Measurements from ENCODE around the gene TRPV6.
A peak's percentile ranks its signal among the peaks of the same experiment; 100 is the strongest.

Gene TRPV6

GRCh38 chr7:142882338-142882678 is 3.2 kb downstream of the TRPV6 start:
- no peak for DNase-seq

DNA sequence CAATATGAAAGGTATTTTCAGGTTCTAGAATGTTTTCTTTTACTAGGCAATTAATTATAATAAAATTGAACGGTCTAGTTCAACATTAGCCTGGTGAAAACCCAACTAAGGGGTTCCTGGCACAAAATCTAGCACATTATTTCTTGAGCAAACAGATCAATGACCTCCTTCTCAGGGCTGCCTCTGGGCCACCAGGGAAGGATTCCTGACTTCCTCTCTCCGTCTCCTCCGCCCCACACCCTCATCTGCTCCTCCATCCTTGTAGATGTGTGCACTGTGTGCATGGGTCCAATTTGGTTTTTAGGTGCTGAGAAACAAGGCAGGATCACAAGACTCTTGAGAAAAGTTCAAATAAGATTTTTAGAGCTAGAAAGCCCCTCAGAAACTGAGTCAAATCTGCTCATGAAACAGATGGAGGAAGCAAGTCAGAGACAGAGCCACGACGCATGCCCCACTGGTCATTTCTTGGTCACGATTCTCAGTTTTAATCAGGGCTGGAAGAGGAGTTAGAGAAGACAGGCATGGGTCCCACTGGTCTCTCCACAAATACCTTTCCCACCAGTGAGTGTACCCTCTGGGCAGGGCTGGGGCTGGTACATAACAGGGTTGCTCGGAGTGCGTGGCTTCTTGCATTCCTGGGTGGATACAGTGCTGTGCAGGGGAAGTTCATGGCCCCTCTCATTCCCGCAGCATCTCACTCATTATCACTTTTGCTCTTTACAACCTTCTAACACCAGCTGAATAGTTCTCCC is 3.8 kb downstream of the TRPV6 start:
- no peak for DNase-seq

GRCh38 chr7:142880876-142881505 is 4.6 kb downstream of the TRPV6 start:
- DNase-seq: peak; percentile 37

DNA sequence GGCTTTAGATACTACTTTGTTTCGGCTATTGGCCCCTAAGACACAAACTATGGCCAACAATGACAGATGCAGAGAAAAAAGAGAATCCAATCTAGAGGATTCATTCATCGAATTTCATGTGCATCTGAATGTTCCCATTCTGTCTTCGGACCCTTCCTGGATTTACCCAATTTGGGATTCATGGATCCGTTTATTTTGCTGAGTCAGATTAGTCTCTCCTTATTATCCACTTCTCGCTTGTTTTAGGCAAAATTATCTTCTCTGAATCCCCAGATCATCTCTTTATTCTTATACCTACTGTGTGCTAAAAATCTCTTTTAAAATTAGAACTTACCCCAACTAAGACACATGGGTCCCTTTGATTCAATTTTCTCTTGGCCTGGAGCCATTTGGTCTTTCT is 6.5 kb downstream of the TRPV6 start:
- no peak for DNase-seq

DNA sequence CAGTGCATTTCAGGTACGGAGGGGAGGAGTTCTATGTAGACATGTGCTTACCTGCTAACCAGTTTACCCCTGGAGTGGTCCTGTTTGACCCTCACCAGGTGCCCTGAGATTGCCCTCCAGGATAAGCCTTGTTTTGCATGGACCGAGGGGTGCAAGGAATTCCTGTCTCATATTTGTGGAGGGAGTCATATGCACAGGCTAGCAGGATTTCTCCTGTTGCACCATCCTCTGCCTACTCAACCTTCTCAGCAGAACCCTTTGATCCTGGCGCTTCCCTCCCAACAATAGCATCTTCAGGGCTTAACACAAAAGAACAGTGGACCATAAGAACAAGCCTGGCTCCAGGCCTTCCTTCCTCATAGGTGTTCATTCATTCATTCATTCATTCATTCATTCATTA is 7.2 kb downstream of the TRPV6 start:
- no peak for DNase-seq

- no peak for DNase-seq
Observed at GRCh38 chr7:142876991-142877910, 8.3 kb downstream of the TRPV6 start.

DNA sequence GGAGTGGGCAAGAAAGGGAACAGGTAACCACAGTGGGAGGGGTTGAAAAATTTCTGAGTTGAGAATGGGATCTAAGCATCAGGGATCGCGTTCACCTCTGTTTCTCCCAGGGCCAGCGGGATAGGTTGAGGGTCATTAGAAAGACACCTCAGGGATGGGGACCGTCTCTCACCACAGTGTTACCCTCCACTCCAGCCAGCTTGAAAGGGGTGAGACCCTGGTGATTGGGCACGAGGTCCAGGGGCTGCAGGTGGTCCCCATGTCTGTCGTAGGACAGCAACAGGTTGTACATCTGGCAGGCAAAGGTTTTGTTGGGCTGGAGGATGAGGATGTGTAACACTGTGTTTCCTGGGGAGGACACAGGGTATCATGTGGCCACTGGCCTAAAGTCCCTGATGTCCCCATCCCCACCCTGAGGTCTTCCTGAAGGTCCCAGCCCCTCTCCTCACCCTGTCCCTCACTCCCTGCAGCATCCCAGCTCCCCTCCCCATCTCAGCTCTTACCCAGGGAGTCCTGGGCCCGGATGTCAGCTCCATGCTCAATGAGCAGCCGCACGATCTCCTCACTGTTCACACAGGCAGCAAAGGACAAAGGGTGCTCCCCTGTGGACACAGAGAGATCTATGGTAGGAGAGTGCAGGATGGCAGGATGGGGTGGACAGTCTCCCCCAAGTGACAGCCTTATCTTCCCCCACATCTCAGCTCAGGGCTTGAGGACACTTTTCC is 9.1 kb downstream of the TRPV6 start:
- no peak for DNase-seq

DNA sequence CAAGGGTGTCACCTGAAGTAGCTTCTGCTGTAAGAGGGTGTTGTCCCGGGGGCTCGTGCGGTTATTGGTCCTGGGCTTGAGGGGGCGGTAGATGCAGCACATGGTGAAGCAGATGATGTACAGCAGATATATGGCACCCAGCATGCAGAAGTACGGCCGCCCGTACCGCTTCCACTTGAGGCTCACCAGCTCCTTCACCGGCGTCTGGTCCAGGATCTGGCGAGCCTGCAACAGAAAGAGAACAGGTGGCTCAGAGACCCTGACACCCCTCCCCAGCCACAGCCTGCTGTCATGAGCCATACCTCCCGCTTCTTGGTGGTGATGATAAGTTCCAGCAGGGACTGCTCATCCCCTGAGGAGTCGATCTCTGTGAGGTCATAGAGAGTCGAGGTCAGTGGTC is 10.1 kb downstream of the TRPV6 start:
- no peak for DNase-seq

GRCh38 chr7:142874837-142875236 is 10.7 kb downstream of the TRPV6 start:
- DNase-seq: no peak

GRCh38 chr7:142874409-142874808 is 11.1 kb downstream of the TRPV6 start:
- DNase-seq: no peak

- no peak for DNase-seq
Observed at GRCh38 chr7:142873871-142874270, 11.7 kb downstream of the TRPV6 start.

GRCh38 chr7:142873281-142873784 is 12.2 kb downstream of the TRPV6 start:
- no peak for DNase-seq

DNA sequence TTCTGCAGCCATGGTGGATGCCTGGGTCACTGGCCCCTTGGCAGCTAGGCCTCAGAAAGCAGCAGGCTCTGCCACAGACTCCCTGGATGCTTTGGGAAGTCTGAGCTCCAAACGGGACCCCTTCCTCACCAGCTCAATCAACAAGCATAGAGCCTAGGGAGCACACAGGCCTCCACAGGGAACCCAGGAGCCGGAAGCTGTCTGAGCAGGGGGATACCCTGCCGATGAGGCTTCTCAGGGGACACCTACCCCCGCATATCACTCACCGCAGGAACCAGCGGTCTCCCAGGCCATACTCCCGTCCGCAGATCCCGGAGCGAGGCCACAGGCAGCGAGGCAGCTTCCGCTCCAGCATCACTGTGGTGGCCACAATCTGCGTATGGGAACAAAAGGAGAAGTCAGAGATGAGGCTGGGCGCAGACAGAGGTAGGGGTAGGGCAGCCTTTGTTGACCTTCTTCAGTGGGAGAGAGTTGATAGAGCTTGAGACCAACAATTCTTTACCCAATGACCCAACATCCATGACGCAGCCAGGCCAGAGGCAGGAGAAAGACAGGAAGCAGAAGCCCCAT is 13.4 kb downstream of the TRPV6 start:
- DNase-seq: no peak

DNA sequence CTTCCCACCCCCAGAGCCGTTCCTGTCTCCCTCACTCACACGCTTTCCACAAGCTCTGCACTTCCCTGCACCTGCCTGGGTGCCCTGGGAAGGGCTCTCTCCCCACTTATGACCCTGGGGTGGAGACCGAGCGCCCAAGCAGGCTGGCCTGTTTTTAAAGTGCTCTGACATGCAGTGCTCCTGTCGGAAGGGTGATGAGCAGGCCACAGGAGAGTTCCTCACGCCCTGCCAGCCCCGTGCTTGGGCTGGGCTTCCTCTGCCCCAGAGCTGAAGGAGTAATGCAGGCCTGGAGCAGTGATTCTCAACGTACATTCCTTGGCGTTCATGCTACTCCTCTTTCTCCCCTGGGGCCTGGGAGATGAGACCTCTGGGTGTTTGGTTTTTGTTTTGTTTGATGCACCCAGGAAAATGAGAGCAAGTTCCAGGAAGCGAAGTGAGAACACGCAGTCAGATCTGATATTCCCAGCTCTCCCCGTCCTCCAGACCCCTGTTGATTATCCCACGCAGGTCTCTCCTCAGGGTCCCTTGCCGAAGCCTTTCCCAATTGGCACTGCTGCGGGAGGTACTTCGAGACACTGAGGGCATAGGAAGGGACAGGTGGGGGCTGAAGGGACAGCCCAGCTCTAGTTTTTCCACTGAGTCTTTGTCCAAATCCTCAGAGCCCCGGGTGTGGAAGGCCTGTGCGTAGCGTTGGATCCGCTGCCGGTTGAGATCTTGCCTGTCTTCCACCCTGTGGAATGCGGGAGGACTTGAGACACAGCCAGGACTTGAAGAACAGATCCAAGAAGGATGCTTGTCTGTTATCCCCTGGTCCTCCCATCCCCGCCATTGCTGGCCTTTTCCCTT is 14.1 kb downstream of the TRPV6 start:
- DNase-seq: no peak

DNA sequence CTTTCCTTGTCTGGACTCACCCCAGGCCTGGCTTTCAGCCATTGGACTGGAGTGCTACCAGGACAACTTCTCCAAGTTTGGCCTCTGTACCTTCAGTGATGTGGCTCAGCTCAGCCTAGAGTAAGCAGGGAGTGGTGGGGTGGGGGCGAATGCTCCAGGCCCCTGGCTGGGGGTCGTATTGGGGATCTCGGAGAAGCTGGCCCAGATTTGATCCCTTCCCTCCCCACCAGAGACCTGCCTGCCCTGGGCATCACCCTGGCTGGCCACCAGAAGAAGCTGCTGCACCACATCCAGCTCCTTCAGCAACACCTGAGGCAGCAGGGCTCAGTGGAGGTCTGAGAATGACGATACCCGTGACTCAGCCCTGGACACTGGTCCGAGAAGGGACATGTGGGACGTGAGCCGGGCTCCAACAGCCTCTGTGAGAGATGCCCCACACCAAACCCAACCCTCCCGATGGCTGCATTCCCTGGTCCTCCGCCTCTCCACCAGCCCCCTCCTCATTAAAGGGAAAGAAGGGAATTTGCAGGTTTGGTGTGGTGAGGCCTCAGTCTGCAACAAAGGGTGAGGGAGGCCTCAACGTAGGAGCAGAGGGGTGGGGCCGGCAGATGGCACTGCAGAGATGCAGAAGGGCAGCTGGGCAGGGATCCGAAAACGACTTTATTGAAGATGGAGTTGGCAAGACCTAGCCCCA is 14.8 kb downstream of the TRPV6 start:
- no peak for DNase-seq

- DNase-seq: no peak
Observed at GRCh38 chr7:142870147-142870559, 15.4 kb downstream of the TRPV6 start.

GRCh38 chr7:142869434-142869833 is 16.1 kb downstream of the TRPV6 start:
- DNase-seq: no peak

- DNase-seq: no peak
Observed at GRCh38 chr7:142868986-142869415, 16.5 kb downstream of the TRPV6 start.

DNA sequence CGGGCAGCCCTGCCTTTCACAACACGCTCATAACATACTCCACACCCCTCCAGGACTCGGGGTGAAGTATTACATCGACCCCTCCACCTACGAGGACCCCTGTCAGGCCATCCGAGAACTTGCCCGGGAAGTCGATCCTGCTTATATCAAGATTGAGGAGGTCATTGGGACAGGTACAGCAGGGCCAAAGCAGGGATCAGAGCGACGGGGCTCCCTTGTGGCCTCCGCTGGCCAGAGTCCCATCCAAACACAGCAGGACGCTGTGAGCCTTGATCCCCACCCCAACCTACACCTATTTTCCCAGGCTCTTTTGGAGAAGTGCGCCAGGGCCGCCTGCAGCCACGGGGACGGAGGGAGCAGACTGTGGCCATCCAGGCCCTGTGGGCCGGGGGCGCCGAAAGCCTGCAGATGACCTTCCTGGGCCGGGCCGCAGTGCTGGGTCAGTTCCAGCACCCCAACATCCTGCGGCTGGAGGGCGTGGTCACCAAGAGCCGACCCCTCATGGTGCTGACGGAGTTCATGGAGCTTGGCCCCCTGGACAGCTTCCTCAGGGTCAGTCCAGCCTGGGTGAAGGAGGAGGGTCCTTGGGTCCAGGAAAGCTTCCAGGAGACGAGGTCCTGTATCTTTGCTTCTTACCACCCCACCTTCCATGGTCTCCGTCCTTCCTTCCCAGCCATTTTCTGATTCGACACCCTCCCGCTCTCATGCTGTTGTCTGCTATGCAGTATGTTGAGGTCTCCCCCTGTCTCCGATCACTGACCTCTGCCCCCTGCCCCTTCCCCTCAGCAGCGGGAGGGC is 17.2 kb downstream of the TRPV6 start:
- DNase-seq: no peak
